ENCODE data around the gene CCDC34.

CCDC34 gene

GRCh38 chr11:27383645-27384044, 20.6 kb upstream of the CCDC34 start:
- H2BK12ac ChIP-seq (ENCODE audit: low read length in 2 of 2) = no peak overlapping the region
- H3K27me3 ChIP-seq (ENCODE audit: control insufficient read depth in 1 of 2, insufficient read depth in 1 of 2, low read length in 2 of 2) = no peaks in the 10 kb centered on the region
- H3K23ac ChIP-seq (ENCODE audit: low read length in 2 of 2) = no peak overlapping the region
- H3K79me1 ChIP-seq (replicated peaks; ENCODE audit: low read length, poor library complexity, severe bottlenecking) = peaks cover 22% of the 10 kb centered on the region
- H4K8ac ChIP-seq (ENCODE audit: low read length) = no peak overlapping the region
- H3K9me3 ChIP-seq (ENCODE audit: control insufficient read depth, low read length) = no peaks in the 10 kb centered on the region
- no peak overlapping the region for H3K14ac ChIP-seq (ENCODE audit: low read length in 2 of 2)
- no peak overlapping the region for H4K91ac ChIP-seq (ENCODE audit: low read length)
- H2AFZ ChIP-seq (ENCODE audit: low read depth, low read length) = no peak overlapping the region
- H2BK5ac ChIP-seq (ENCODE audit: low read depth, low read length, poor library complexity, severe bottlenecking) = no peak overlapping the region
- H3K4me2 ChIP-seq (ENCODE audit: low read length, poor library complexity, severe bottlenecking) = no peak overlapping the region
- H2AK5ac ChIP-seq (ENCODE audit: low read length, severe bottlenecking) = no peak overlapping the region
- no peak overlapping the region for H3K18ac ChIP-seq (ENCODE audit: low read depth in 1 of 2, low read length in 2 of 2)
- 100% methylated on average over 1 of the region's 1 CpG for WGBS
- DNase-seq = no peak
- H3K4me3 ChIP-seq (ENCODE audit: insufficient read depth in 1 of 2, low read depth in 1 of 2, low read length in 2 of 2) = no peak overlapping the region
- H2BK15ac ChIP-seq (ENCODE audit: low read depth, poor library complexity, severe bottlenecking) = no peak overlapping the region
- H3K4me1 ChIP-seq (ENCODE audit: control insufficient read depth, insufficient read depth, low read depth, low read length) = peaks cover 5% of the 10 kb centered on the region
- H3K4ac ChIP-seq (ENCODE audit: low read depth in 1 of 2, low read length in 2 of 2) = no peak overlapping the region
- peak overlapping the region; percentile 22 for H3K9ac ChIP-seq (ENCODE audit: low read length)
- no peak overlapping the region for H3K27ac ChIP-seq (ENCODE audit: low read length, poor library complexity, severe bottlenecking)
- H2BK120ac ChIP-seq (ENCODE audit: low read depth, low read length) = no peak overlapping the region
- peaks cover 6 to 48% of the 10 kb centered on the region in 2 experiments for H3K36me3 ChIP-seq (ENCODE audit: control insufficient read depth in 1 of 2, insufficient read depth in 2 of 2, low read depth in 1 of 2, low read length in 2 of 2)

GRCh38 chr11:27381238-27381666, 18.2 kb upstream of the CCDC34 start:
- Histone ChIP-seq H3K14ac (ENCODE audit: low read length in 2 of 2) (no peak overlapping the region), H3K9me3 (ENCODE audit: control insufficient read depth, low read length) (no peaks in the 10 kb centered on the region), H3K4ac (ENCODE audit: low read depth in 1 of 2, low read length in 2 of 2) (no peak overlapping the region), H4K8ac (ENCODE audit: low read length) (no peak overlapping the region), H3K23ac (ENCODE audit: low read length in 2 of 2) (no peak overlapping the region), H3K18ac (ENCODE audit: low read depth in 1 of 2, low read length in 2 of 2) (no peak overlapping the region), H3K27ac (ENCODE audit: low read length, poor library complexity, severe bottlenecking) (no peak overlapping the region), H3K9ac (ENCODE audit: low read length) (no peak overlapping the region), H3K79me1 (replicated peaks; ENCODE audit: low read length, poor library complexity, severe bottlenecking) (peaks cover 19% of the 10 kb centered on the region), H4K91ac (ENCODE audit: low read length) (no peak overlapping the region), H3K27me3 (ENCODE audit: control insufficient read depth in 1 of 2, insufficient read depth in 1 of 2, low read length in 2 of 2) (no peaks in the 10 kb centered on the region), H3K4me2 (ENCODE audit: low read length, poor library complexity, severe bottlenecking) (no peak overlapping the region), H2AFZ (ENCODE audit: low read depth, low read length) (no peak overlapping the region), H3K4me3 (ENCODE audit: insufficient read depth in 1 of 2, low read depth in 1 of 2, low read length in 2 of 2) (no peak overlapping the region), H2BK120ac (ENCODE audit: low read depth, low read length) (no peak overlapping the region), H2AK5ac (ENCODE audit: low read length, severe bottlenecking) (no peak overlapping the region), H2BK12ac (ENCODE audit: low read length in 2 of 2) (no peak overlapping the region), H3K4me1 (ENCODE audit: control insufficient read depth, insufficient read depth, low read depth, low read length) (peaks cover 5% of the 10 kb centered on the region), H3K36me3 (ENCODE audit: control insufficient read depth in 1 of 2, insufficient read depth in 2 of 2, low read depth in 1 of 2, low read length in 2 of 2) (peaks cover 6 to 63% of the 10 kb centered on the region in 2 experiments), H2BK5ac (ENCODE audit: low read depth, low read length, poor library complexity, severe bottlenecking) (no peak overlapping the region), H2BK15ac (ENCODE audit: low read depth, poor library complexity, severe bottlenecking) (no peak overlapping the region)
- no peak for DNase-seq
- 80% methylated on average over 5 of the region's 5 CpGs for WGBS

- WGBS = 100% methylated on average over 1 of the region's 2 CpGs
These were observed 17.8 kb upstream of the CCDC34 start for GRCh38 chr11:27380771-27381170.

GRCh38 chr11:27379449-27379848, 16.4 kb upstream of the CCDC34 start:
- Histone ChIP-seq H2BK120ac (ENCODE audit: low read depth, low read length) (no peak overlapping the region), H2AFZ (ENCODE audit: low read depth, low read length) (no peak overlapping the region), H2BK12ac (ENCODE audit: low read length in 2 of 2) (no peak overlapping the region), H3K9me3 (ENCODE audit: control insufficient read depth, low read length) (no peaks in the 10 kb centered on the region), H3K27ac (ENCODE audit: low read length, poor library complexity, severe bottlenecking) (no peak overlapping the region), H2BK15ac (ENCODE audit: low read depth, poor library complexity, severe bottlenecking) (no peak overlapping the region), H4K8ac (ENCODE audit: low read length) (no peak overlapping the region), H2BK5ac (ENCODE audit: low read depth, low read length, poor library complexity, severe bottlenecking) (no peak overlapping the region), H3K4me2 (ENCODE audit: low read length, poor library complexity, severe bottlenecking) (no peak overlapping the region), H3K27me3 (ENCODE audit: control insufficient read depth in 1 of 2, insufficient read depth in 1 of 2, low read length in 2 of 2) (no peaks in the 10 kb centered on the region), H3K4me1 (ENCODE audit: control insufficient read depth, insufficient read depth, low read depth, low read length) (peaks cover 4% of the 10 kb centered on the region), H3K18ac (ENCODE audit: low read depth in 1 of 2, low read length in 2 of 2) (no peak overlapping the region), H3K9ac (ENCODE audit: low read length) (no peak overlapping the region), H3K4me3 (ENCODE audit: insufficient read depth in 1 of 2, low read depth in 1 of 2, low read length in 2 of 2) (no peak overlapping the region), H3K36me3 (ENCODE audit: control insufficient read depth in 1 of 2, insufficient read depth in 2 of 2, low read depth in 1 of 2, low read length in 2 of 2) (peaks cover 6 to 69% of the 10 kb centered on the region in 2 experiments), H3K14ac (ENCODE audit: low read length in 2 of 2) (no peak overlapping the region), H2AK5ac (ENCODE audit: low read length, severe bottlenecking) (no peak overlapping the region), H3K79me1 (replicated peaks; ENCODE audit: low read length, poor library complexity, severe bottlenecking) (peaks cover 19% of the 10 kb centered on the region), H4K91ac (ENCODE audit: low read length) (no peak overlapping the region), H3K4ac (ENCODE audit: low read depth in 1 of 2, low read length in 2 of 2) (no peak overlapping the region), H3K23ac (ENCODE audit: low read length in 2 of 2) (no peak overlapping the region)
- 73% methylated on average over 3 of the region's 3 CpGs for WGBS
- no peak for DNase-seq

More at GRCh38 chr11:27380771-27381170, 17.8 kb upstream of the CCDC34 start:
- Histone ChIP-seq H2BK12ac (ENCODE audit: low read length in 2 of 2) (no peak overlapping the region), H4K91ac (ENCODE audit: low read length) (no peak overlapping the region), H3K27me3 (ENCODE audit: control insufficient read depth in 1 of 2, insufficient read depth in 1 of 2, low read length in 2 of 2) (no peaks in the 10 kb centered on the region), H3K4ac (ENCODE audit: low read depth in 1 of 2, low read length in 2 of 2) (no peak overlapping the region), H3K36me3 (ENCODE audit: control insufficient read depth in 1 of 2, insufficient read depth in 2 of 2, low read depth in 1 of 2, low read length in 2 of 2) (peaks cover 6 to 63% of the 10 kb centered on the region in 2 experiments), H3K18ac (ENCODE audit: low read depth in 1 of 2, low read length in 2 of 2) (no peak overlapping the region), H4K8ac (ENCODE audit: low read length) (no peak overlapping the region), H3K79me1 (replicated peaks; ENCODE audit: low read length, poor library complexity, severe bottlenecking) (peaks cover 19% of the 10 kb centered on the region), H2AFZ (ENCODE audit: low read depth, low read length) (no peak overlapping the region), H3K14ac (ENCODE audit: low read length in 2 of 2) (no peak overlapping the region), H3K4me1 (ENCODE audit: control insufficient read depth, insufficient read depth, low read depth, low read length) (peaks cover 5% of the 10 kb centered on the region), H3K23ac (ENCODE audit: low read length in 2 of 2) (no peak overlapping the region), H3K27ac (ENCODE audit: low read length, poor library complexity, severe bottlenecking) (no peak overlapping the region), H3K9me3 (ENCODE audit: control insufficient read depth, low read length) (no peaks in the 10 kb centered on the region), H2BK15ac (ENCODE audit: low read depth, poor library complexity, severe bottlenecking) (no peak overlapping the region), H2AK5ac (ENCODE audit: low read length, severe bottlenecking) (no peak overlapping the region), H2BK120ac (ENCODE audit: low read depth, low read length) (no peak overlapping the region), H3K4me3 (ENCODE audit: insufficient read depth in 1 of 2, low read depth in 1 of 2, low read length in 2 of 2) (no peak overlapping the region), H3K9ac (ENCODE audit: low read length) (no peak overlapping the region), H2BK5ac (ENCODE audit: low read depth, low read length, poor library complexity, severe bottlenecking) (no peak overlapping the region), H3K4me2 (ENCODE audit: low read length, poor library complexity, severe bottlenecking) (no peak overlapping the region)
- DNase-seq = no peak
